Omental fat pad (tissue), 4 donors: ENCODE data around the gene C9orf43. TPM values are rescaled to one million over a fixed set of nuclear protein-coding genes. Genes with fewer than 3 reads are reported as not detected.
A peak's percentile ranks its signal among the peaks of the same experiment; 100 is the strongest.

ENCODE experiments used
- ATAC-seq: fragments of 150-250 bp; one replicate; pipeline ENCODE4 v1.9.1; 2016; ENCODE audit warnings: mild to moderate bottlenecking, moderate library complexity; ENCODE audit not compliant: low FRiP score
- DNase-seq: peaks from one replicate; pipeline ENCODE4 v3.0.0-alpha.2; 2019; ENCODE audit warnings: low spot score
- total RNA-seq, 4 donors: library from RNA; depleted of rRNA; stranded (reverse); fragments of >200 nt; gene quantifications; one replicate each; pipeline ENCODE4 v1.1.0, GENCODE V29; 2016
- TF ChIP-seq, protein P1 (sequence below), 3 donors: fragments of 450-650 bp; IDR thresholded peaks; one replicate each; pipeline ENCODE4 v1.5.1; 2016 to 2017; ENCODE audit warnings: antibody characterized with exemption in 3 of 3, mild to moderate bottlenecking in 3 of 3, moderate library complexity in 2 of 3

Gene C9orf43
- total RNA-seq, 4 donors from 2014 or later, result 0.37 to 0.96 (median 0.53) TPM

DNA sequence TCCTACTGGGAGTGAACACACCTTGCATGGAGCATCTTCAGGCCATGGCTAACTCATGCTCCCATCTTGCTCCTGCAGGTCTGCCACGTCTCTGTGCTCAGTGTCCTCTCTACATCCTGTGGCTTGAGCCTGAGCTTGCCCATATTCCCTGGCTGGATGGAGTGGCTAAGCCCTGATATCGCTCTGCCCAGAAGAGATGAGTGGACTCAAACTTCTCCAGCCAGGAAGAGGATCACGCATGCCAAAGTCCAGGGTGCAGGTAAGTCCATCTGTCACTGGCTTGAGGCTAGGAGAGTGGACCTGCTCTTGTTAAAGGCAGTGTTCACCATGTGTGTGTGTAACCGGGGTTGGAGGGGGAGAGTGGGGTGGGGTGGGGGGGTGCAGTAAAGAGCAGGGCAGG lies 51.4 kb downstream of the C9orf43 start:
- TF ChIP-seq, protein P1, sequence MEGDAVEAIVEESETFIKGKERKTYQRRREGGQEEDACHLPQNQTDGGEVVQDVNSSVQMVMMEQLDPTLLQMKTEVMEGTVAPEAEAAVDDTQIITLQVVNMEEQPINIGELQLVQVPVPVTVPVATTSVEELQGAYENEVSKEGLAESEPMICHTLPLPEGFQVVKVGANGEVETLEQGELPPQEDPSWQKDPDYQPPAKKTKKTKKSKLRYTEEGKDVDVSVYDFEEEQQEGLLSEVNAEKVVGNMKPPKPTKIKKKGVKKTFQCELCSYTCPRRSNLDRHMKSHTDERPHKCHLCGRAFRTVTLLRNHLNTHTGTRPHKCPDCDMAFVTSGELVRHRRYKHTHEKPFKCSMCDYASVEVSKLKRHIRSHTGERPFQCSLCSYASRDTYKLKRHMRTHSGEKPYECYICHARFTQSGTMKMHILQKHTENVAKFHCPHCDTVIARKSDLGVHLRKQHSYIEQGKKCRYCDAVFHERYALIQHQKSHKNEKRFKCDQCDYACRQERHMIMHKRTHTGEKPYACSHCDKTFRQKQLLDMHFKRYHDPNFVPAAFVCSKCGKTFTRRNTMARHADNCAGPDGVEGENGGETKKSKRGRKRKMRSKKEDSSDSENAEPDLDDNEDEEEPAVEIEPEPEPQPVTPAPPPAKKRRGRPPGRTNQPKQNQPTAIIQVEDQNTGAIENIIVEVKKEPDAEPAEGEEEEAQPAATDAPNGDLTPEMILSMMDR (IDR thresholded peaks at IDR 0.05), result no peak
- DNase-seq, result no peak
- ATAC-seq, result no peak

DNA sequence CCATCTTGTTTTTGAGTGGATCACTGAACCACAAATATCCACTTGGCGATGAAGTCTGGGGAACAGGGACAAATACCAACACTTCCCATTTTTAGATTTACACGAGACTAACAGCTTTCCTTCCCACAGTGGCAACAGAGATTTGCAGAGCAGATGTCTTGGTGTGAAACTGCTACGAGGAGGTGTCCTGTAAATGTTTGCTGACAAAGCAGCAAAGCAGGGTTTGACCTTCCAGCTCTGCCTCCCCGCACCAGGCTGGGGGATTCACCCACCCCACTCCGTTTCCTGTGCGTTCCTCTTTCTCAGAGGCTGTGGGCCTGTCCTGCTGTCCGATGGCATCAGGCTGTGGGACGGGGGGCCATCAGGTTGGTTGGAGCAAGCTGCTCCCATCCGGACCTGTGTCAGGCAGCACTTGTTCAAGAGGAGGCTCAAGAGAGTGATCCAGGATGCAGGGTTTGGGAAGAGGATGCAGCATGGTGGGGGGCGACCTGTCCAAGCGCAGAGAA lies 52.3 kb downstream of the C9orf43 start:
- TF ChIP-seq, protein P1 (IDR thresholded peaks at IDR 0.05), result no peak
- DNase-seq (no peak), ATAC-seq (no peak)

DNA sequence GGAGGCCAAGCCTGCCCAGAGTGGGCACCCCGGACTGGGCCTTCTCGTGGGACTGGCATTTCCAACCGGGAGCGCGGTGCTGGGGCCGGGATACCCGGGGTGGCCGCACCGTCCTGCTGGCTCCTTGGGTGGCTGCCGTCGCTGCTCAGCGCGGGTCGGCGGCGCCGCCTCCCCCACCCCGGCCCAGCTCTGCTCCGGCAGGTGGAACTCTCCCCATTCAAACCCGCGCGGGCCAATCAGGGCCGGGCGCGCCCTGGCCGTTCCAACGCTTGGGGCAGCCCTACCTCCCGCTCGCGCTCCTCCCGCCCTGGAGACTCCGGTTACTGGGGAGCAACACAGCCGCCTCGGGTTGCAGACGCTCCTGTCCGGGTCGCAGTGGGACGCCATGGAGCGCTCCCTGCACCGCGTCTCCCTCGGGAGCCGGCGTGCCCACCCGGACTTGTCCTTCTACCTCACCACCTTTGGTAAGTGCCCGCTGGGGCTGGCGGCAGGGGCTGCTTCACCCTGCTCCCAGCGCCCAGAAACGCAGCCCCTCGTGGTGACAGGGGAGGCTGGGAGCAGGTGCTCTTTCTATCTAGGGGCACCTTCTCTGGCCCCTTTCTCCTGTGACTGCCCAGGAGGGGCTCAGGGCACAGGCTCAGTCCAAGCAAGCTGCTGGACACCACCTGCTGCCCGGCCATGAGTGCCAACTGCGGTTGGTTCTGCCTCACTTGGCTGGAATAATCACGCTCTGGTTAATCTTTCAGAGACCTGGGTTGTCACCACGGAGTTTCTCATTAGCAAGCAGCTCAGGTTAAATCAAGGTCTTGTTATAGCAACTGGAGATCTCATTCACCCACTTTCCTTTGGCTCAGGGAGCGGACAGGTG lies 53.1 kb downstream of the C9orf43 start, which contains the start of gene RGS3:
Gene RGS3, plus strand, starts transcription at position 310 of the 868 bp plus-strand sequence. Its CDS starts 76 bp downstream, at position 386.
- peak; percentile 86 for ATAC-seq
- DNase-seq, result no peak
- TF ChIP-seq, protein P1 (IDR thresholded peaks at IDR 0.05), result no peak

DNA sequence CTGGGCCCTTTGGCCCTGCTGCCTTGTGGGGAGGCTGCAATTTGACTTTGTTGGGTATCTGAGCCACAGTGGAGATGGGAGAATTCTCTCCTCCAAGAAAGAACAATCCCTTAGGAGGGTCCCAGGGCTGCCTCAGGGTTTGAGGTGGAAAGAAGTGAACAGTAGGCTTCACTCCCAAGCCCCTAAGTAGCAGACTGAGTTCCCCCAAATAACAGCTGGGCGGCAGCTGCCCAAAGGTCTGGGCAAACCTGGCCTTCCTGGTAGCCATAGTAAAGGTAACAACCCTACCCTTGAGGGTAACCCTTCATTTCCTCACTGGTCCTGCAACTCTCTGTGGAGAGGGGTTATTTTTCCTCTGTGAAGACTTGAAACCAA lies 53.7 kb downstream of the C9orf43 start:
- TF ChIP-seq, protein P1 (IDR thresholded peaks at IDR 0.05), result no peak
- no peak for DNase-seq
- ATAC-seq, result no peak

DNA sequence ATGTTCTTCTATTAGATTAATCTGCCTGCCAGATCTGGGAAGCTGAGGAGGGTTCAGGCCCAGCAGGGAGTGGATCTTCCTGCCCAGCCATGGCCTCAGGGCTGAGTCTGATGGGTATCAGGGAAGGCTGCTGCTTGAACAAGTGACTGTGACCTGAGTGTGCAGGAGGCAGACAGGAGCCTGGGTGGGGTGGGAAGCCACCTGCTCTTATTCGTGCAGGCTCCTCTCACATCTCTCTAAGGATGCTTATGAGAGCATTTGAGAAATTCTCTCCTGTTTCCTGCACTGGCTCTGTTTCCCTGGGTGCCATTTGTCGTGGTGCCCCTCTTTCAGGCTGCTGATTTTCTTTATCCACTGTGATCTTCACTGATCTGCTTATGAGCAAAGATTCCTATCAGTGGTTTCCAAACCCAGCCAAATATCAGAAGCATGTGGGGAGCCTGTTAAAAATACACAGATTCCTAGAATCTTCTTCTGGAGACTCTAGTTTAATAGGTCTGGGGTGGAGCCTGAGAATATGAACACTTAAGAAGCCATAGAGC lies 55.1 kb downstream of the C9orf43 start:
- DNase-seq, result no peak
- no peak for ATAC-seq
- TF ChIP-seq, protein P1 (IDR thresholded peaks at IDR 0.05), result no peak

DNA sequence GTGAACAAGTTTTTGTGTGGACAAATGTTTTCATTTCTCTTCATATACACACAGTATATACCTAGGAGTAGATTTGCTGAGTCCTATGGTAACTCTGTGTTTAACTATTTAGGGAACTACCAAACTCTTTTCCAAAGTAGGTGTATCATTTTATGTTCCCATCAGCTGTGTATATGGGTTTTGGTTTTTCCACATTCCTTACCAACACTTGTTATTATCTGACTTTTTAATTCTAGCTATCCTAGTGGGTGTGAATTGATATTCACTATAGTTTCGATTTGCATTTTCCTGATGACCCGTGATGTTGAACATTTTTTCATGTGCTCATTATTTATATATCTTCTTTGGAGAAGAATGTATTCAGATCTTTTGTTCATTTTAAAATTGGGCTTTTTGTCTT lies 56.6 kb downstream of the C9orf43 start:
- no peak for ATAC-seq

More for the DNA sequence above, 56.6 kb downstream of the C9orf43 start:
- TF ChIP-seq, protein P1 (IDR thresholded peaks at IDR 0.05), result no peak
- DNase-seq, result no peak
